ENCODE measurements around the gene FAM216A. TPM values are rescaled to one million over a fixed set of nuclear protein-coding genes. Genes with fewer than 3 reads are reported as not detected.
"Not testable (repeated sequence)": the region's sequence is repeated elsewhere in the genome, so short reads cannot be mapped to it uniquely, and the experiment has no call there.

FAM216A gene
- total and polyA plus RNA-seq, 2 of the 4 experiments (the other 2 are of a cell fraction): 14.0 to 31.1 TPM

DNA sequence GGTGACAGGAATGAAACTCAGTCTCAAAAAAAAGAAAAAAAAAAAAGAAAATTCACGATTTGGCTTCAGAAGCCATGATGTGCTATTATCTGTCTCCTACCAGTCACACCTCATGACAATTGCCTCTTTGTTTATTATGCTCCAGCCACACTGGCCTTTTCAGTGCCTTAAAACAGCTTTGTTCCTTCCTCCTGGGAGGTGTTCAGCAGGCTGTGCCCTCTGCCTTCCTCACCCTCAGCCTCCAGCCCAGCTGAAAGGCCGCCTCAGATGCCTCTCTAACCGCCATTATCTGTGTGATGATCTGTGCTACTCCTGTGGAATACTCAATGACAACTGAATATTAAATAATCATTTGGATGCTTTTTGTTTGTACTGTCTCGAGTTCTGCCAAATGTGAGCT lies 9.9 kb upstream of the FAM216A start:
- Histone ChIP-seq H3K4me3 (ENCODE audit: insufficient read depth, low read depth, low read length) (no peak overlapping the region), H3K36me3 (ENCODE audit: control insufficient read depth, insufficient read depth, low read length) (peaks cover 18% of the 10 kb centered on the region), H3K9me1 (ENCODE audit: insufficient read depth, low read length) (no peaks in the 10 kb centered on the region), H3K79me1 (ENCODE audit: low read depth in 1 of 2, low read length in 2 of 2) (peaks cover 0 to 13% of the 10 kb centered on the region in 2 experiments; a peak in 1 of 4 replicates), H3K18ac (ENCODE audit: low read depth, low read length) (no peak overlapping the region), H4K8ac (ENCODE audit: low read depth in 2 of 2, low read length in 2 of 2) (no peak overlapping the region), H3K4ac (ENCODE audit: low read depth, low read length) (no peak overlapping the region), H4K91ac (ENCODE audit: insufficient read depth, low read depth, low read length) (no peak overlapping the region), H2BK5ac (ENCODE audit: low read depth, low read length, poor library complexity, severe bottlenecking) (no peak overlapping the region), H3K4me1 (ENCODE audit: control insufficient read depth, insufficient read depth, low read length) (no peaks in the 10 kb centered on the region), H2AK9ac (replicated peaks; ENCODE audit: low read depth, low read length, poor library complexity) (no peak overlapping the region), H3K27me3 (ENCODE audit: control insufficient read depth, insufficient read depth, low read length) (no peaks in the 10 kb centered on the region), H3K9ac (ENCODE audit: low read depth, low read length) (no peak overlapping the region), H2BK15ac (ENCODE audit: low read depth, low read length) (no peak overlapping the region), H4K5ac (ENCODE audit: low read depth, low read length) (no peak overlapping the region), H2BK120ac (ENCODE audit: low read depth, low read length) (no peak overlapping the region), H3K14ac (replicated peaks; ENCODE audit: low read depth, low read length) (no peak overlapping the region), H3K4me2 (ENCODE audit: low read depth, low read length) (no peak overlapping the region), H2BK20ac (ENCODE audit: low read depth, low read length) (no peak overlapping the region), H4K20me1 (ENCODE audit: insufficient read depth, low read length) (no peaks in the 10 kb centered on the region), H3K23ac (ENCODE audit: low read depth, low read length) (no peak overlapping the region), H2AK5ac (ENCODE audit: low read depth, low read length) (no peak overlapping the region), H3K56ac (ENCODE audit: extremely low read depth, insufficient read depth, low read length) (no peak overlapping the region), H2AFZ (replicated peaks; ENCODE audit: low read length, poor library complexity) (no peak overlapping the region), H3K27ac (ENCODE audit: insufficient read depth, low read length) (no peak overlapping the region), H3K9me3 (ENCODE audit: control insufficient read depth, insufficient read depth, low read length) (no peaks in the 10 kb centered on the region)
- ChIA-PET POLR2A (ENCODE audit: unreplicated experiment) (no interaction called here), CTCF (interaction anchor here (0.6 kb wide), 1 partner anchor 102 kb away, joined by 3 read pairs; no protein-coding TSS in a partner anchor)
- in situ Hi-C loops (cut with MboI; ENCODE audit: low sequenced_read_pairs): loop anchor here (5.0 to 10.0 kb wide), 2 partner anchors 144 to 436 kb away; no protein-coding TSS in a partner anchor
- TF ChIP-seq FOS (IDR thresholded peaks at IDR 0.05; ENCODE audit: low read depth, low read length): no peak
- no peak for TF ChIP-seq RAD21 (IDR thresholded peaks at IDR 0.05; ENCODE audit: low read length)
- no peak for TF ChIP-seq RCOR1 (IDR thresholded peaks at IDR 0.05; ENCODE audit: insufficient replicate concordance, low read length)
- intact Hi-C loops (cut with micrococcal nuclease): loop anchor here (10.0 kb wide), 1 partner anchor 266 kb away; no protein-coding TSS in a partner anchor
- dilution Hi-C loops (cut with HindIII; ENCODE audit: low sequenced_read_pairs, unreplicated experiment): no loop called here
- DNase-seq: no peak
- ATAC-seq (ENCODE audit: low read depth): no peak
- no CpG with 5 or more reads among the region's 4 CpGs for WGBS, 2 experiments (ENCODE audit: extremely low coverage in 2 of 2, insufficient read length in 1 of 2)
- BruUV-seq (replicated peaks): no TSS peak

DNA sequence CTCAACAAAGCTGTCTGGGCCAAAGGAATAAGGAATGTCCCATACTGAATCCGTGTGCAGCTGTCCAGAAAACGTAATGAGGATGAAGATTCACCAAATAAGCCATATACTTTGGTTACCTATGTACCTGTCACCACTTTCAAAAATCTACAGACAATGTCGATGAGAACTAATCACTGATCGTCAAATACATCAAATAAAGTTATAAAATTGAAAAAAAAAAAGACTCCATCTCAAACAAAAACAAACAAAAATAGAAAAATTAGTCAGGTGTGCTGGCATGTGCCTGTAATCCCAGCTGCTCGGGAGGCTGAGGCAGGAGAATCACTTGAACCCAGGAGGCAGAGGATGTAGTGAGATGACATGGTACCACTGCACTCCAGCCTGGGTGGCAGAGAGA lies 7.5 kb upstream of the FAM216A start:
- in situ Hi-C loops (cut with MboI; ENCODE audit: low sequenced_read_pairs); H4K20me1 ChIP-seq (ENCODE audit: insufficient read depth, low read length); H2AK5ac ChIP-seq (ENCODE audit: low read depth, low read length): not testable (repeated sequence)

More for the DNA sequence above, 7.5 kb upstream of the FAM216A start:
- H2BK15ac ChIP-seq (ENCODE audit: low read depth, low read length); POLR2A ChIA-PET (ENCODE audit: unreplicated experiment); H4K8ac ChIP-seq (ENCODE audit: low read depth in 2 of 2, low read length in 2 of 2); DNase-seq; H3K27ac ChIP-seq (ENCODE audit: insufficient read depth, low read length); H3K4me1 ChIP-seq (ENCODE audit: control insufficient read depth, insufficient read depth, low read length); H3K14ac ChIP-seq (replicated peaks; ENCODE audit: low read depth, low read length); H2BK20ac ChIP-seq (ENCODE audit: low read depth, low read length); H2BK5ac ChIP-seq (ENCODE audit: low read depth, low read length, poor library complexity, severe bottlenecking); H4K91ac ChIP-seq (ENCODE audit: insufficient read depth, low read depth, low read length); H3K18ac ChIP-seq (ENCODE audit: low read depth, low read length); BruUV-seq (replicated peaks); H3K56ac ChIP-seq (ENCODE audit: extremely low read depth, insufficient read depth, low read length); H4K5ac ChIP-seq (ENCODE audit: low read depth, low read length); H3K27me3 ChIP-seq (ENCODE audit: control insufficient read depth, insufficient read depth, low read length); H2BK120ac ChIP-seq (ENCODE audit: low read depth, low read length); intact Hi-C loops (cut with micrococcal nuclease); H3K4me3 ChIP-seq (ENCODE audit: insufficient read depth, low read depth, low read length); ATAC-seq (ENCODE audit: low read depth); H3K4ac ChIP-seq (ENCODE audit: low read depth, low read length); H3K9ac ChIP-seq (ENCODE audit: low read depth, low read length); H2AFZ ChIP-seq (replicated peaks; ENCODE audit: low read length, poor library complexity); H3K4me2 ChIP-seq (ENCODE audit: low read depth, low read length); H3K9me1 ChIP-seq (ENCODE audit: insufficient read depth, low read length); H3K9me3 ChIP-seq (ENCODE audit: control insufficient read depth, insufficient read depth, low read length); H2AK9ac ChIP-seq (replicated peaks; ENCODE audit: low read depth, low read length, poor library complexity); H3K23ac ChIP-seq (ENCODE audit: low read depth, low read length); dilution Hi-C loops (cut with HindIII; ENCODE audit: low sequenced_read_pairs, unreplicated experiment): not testable (repeated sequence)
- no CpG with 5 or more reads among the region's 5 CpGs for WGBS, 2 experiments (ENCODE audit: extremely low coverage in 2 of 2, insufficient read length in 1 of 2)
- peaks cover 0 to 28% of the 10 kb centered on the region in 2 experiments; a peak in 2 of 4 replicates for H3K79me1 ChIP-seq (ENCODE audit: low read depth in 1 of 2, low read length in 2 of 2)
- CTCF ChIA-PET: interaction anchor here (0.7 kb wide), 3 partner anchors 41 to 1001 kb away, joined by 3 read pairs; partner anchors contain the start of gene VPS29
- peaks cover 20% of the 10 kb centered on the region for H3K36me3 ChIP-seq (ENCODE audit: control insufficient read depth, insufficient read depth, low read length)

Data from IMR-90 (cell line).